Measurements from ENCODE around the gene RSPH9.

Gene RSPH9

GRCh38 chr6:43668151-43669028 lies 23.6 kb downstream of the RSPH9 start:
- DNase-seq = peak; percentile 52 to 81 (median 65)

GRCh38 chr6:43669050-43669921 lies 24.4 kb downstream of the RSPH9 start:
- DNase-seq = no peak

- DNase-seq = no peak
Observed at GRCh38 chr6:43669922-43670622, 25.2 kb downstream of the RSPH9 start.

- DNase-seq = no peak
Observed at GRCh38 chr6:43670623-43670986, 25.8 kb downstream of the RSPH9 start.

DNA sequence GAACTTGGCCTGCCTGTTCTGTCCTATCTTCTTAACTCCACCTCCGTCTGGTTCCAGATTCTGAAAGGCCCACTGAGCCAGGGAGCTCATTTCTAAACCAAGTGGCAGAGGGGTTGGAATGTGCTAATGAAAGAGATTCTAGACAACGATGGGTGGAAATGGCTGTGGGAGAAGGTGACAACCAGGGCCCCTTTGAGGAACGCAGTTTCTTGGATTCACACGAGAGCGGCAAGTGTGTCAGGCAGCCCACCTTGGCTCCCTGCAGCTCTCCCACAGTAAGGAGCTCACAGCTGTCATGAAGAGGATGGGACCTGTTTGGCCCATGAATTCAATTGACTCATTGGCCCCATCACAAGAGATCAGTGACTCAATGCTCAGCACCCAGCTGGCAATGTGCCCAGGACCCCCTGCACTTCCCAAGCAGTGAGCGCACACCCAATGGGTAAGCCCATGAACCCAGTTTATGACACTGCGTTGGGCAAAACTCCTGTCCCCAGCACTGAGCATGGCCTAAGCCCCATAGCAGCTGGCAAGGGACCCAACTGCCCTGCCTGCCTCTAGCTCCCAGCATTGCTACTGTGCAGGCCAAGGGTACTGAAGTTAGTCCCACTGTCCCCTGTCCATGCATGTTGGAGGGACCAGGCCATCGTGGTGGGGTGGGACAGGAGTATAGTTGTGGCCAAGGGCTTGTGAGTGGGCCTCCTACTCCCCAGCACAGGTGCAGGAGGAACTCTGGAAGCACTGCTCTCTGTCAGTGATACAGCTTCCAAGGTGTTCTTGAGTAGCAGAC lies 26.4 kb downstream of the RSPH9 start:
- no peak for DNase-seq

DNA sequence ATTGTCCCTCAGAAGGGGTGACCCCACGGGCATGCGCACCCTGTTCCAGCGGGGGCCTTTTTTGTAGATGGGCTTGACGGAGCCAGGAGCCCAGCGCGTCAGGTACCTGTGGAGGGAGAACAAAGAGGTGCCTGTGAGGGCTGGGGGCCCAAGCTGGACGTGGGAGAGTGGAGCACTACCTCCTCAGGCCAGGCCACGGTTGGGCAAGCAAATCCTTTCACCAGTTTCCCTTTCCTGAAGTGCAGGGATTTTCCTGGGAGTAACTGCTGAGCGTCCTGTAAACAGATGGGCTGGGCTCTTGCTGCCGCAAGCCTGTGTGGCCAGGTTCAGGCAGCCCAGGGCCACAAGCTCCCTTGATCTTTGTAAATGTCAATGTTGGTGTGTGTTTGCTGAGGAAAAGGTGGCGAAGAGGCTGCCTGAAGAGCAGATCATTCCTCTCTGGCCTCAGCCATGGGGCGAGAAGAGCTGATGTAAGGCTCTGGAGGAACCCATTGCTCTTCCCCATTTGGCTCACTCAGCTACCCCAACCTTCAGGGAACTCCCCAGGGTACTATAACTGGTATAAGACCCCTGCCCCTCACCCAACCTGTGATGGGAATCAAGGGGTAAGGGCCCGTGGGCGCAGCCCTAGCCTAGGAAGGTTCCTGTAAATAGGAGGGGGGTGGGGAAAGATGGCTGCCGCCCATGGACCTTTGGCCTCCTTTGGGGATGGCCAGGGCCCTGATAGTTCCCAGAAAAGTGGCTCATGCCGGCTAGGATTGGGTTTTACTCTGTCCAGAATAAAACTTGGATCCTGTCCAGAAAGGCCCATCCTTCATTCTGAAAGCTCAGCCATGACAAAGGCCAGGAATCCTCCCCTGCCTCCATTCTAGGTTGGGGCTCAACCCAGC lies 27.2 kb downstream of the RSPH9 start:
- DNase-seq = no peak

- DNase-seq = no peak
Observed at GRCh38 chr6:43673444-43674084, 28.7 kb downstream of the RSPH9 start.

GRCh38 chr6:43674291-43674690 lies 29.5 kb downstream of the RSPH9 start:
- DNase-seq = no peak

- DNase-seq = no peak
Observed at GRCh38 chr6:43674921-43675320, 30.1 kb downstream of the RSPH9 start.

- DNase-seq = no peak
Observed at GRCh38 chr6:43676962-43677606, 32.2 kb downstream of the RSPH9 start.

GRCh38 chr6:43677759-43678158 lies 32.9 kb downstream of the RSPH9 start:
- no peak for DNase-seq

DNA sequence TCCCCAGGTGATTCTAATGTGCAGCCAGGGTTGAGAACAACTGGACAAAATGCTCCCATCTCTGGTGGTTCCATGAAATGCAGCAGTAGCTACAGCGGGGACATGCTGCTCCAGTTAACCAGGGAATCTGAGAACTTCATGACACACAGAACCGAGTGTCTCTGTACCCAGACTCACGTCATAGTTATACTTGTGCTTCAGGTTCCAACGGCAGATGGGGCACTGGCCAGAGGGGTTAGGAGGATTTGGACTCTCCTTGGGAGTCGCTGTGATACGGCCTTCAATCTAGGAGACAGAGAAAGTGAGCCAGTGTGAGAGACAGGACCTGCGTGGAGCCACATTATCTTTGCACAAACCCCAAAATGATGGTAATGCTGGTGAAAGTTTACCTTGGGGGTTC lies 33.5 kb downstream of the RSPH9 start:
- DNase-seq = no peak

- no peak for DNase-seq
Observed at GRCh38 chr6:43679057-43679456, 34.2 kb downstream of the RSPH9 start.

GRCh38 chr6:43680308-43681200 lies 35.7 kb downstream of the RSPH9 start:
- no peak for DNase-seq

GRCh38 chr6:43681303-43681702 lies 36.5 kb downstream of the RSPH9 start:
- no peak for DNase-seq

- DNase-seq = no peak
Observed at GRCh38 chr6:43682724-43683429, 38.0 kb downstream of the RSPH9 start.

DNA sequence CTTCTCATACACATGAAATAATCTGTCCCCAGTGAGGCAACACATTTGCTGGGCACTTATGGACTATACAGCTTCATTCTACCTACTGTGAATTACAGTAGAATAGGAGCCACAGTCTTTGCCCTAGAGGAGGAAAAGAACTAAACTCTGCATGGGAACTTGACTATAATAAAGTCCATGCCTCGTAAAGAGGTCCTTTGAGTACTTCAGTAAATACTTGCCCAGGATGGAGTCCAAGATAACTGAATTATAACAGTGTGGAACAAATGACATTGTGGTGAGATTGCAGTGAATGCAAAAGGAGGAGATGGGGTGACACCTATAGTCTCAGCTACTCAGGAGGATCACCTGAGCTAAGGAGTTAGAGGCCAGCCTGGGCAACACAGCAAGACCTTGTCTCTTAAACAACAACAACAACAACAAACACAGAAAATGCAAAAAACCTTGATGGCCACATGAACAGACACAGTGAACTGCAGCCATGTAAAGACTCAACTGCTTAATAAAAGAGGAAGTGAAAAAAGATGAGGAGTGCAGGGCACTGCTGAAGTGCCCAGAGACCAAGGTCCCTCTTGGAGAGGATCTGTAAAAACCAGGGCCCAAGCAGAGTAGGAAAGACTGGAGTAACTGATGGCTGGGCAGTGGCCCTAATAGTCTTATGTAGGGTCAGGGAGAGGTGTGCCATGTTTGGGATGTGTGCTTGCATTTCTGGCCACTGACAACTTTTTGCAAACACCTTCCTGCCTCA lies 39.0 kb downstream of the RSPH9 start:
- no peak for DNase-seq

DNA sequence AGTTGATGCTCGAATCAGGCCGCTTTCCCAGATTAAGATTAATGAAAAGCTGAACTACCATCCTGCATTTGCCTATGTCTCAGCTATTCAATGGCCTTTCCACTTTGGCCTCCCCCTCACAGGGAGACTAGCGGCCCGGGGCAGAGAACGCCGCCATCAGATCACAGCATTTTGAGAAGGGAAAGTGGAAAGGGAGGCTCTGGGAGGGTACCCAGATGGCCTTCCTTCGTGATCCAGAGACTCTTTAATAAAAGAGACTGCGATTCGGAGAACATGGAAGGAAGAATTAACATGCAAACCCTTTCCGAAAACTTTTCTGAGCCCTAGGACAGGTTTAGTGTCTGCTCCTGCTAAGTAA lies 42.2 kb downstream of the RSPH9 start:
- no peak for DNase-seq
